ENCODE measurements around the gene GPC3.
"Not testable (repeated sequence)": the region's sequence is repeated elsewhere in the genome, so short reads cannot be mapped to it uniquely, and the experiment has no call there.

The GPC3 gene

DNA sequence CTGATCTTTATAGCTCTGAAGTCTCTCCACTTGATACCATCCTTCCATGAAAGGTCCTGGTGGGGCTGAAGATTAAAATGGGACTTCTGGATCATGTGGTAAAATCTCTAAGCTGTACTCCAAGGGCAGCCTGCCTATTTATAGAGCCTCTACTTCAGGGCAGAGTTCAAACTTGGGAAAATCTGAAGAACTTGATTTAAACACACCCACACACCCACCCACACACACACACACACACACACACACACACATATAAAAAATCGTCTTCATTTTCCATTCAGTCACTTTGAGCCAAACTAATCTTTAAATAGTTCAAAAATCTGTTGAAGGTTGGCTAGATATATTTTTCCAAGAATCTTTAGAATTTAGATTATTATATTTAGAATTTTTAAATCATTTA lies 335.2 kb downstream of the GPC3 start:
- no peak for DNase-seq (ENCODE audit: low read depth in 2 of 2)

DNA sequence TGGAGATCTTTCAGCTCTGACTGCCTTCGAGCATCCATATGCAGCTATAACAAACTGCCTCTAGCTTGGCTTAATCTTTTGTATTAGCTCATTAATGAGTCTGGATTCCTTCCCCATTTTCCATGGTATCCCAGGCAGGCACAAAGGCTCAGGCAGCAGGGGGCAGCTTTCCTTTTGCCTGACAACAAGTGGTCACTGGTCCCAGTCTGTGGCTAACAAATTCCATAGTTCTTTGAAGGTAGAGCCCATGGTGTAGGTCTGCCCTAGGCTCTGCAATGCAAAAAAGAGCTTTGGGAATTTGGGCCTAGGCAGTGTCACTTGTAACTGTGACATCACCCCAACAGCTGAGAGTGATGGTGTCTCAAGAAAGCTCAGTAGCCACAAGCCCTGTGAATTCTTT lies 335.7 kb downstream of the GPC3 start:
- DNase-seq (ENCODE audit: low read depth in 2 of 2), result no peak

DNA sequence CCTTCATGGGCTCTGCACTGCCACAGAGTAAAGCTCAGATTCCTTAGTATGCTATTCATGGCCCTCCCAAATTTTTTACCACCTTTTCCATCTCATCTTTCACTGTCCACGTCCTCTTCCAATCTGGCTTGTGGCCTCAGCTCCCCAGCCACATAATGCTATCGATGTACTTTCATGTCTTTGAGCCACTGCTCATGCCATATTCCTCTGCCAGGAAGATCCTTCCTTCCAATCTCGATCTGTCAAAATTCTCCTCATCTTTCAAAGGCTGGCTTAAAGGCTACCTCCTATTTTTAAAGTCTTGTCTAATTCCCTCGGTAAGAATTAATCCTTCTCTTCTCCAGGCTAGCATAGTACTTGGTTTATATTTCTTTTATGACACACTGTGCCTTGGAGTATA lies 336.8 kb downstream of the GPC3 start:
- no peak for DNase-seq (ENCODE audit: low read depth in 2 of 2)

DNA sequence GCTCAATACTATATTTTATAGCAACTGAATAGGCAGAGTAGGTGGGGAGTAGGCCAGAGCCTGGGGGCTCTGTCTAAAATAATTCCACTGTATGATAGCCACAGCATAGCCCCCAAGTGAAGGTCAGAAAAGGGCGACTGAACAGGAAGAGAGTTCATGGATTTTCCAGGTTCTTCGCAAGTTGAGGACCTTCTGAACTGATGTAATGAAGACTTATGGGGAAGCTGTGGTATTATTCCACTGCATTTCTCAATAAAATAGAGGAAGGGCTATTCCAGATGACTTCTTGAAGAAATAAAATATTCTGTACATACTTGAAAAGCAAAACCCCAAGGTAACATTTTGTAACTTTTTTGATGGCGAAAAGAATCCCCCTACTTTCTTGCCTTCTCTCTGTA lies 338.7 kb downstream of the GPC3 start:
- DNase-seq (ENCODE audit: low read depth in 2 of 2), result no peak

DNA sequence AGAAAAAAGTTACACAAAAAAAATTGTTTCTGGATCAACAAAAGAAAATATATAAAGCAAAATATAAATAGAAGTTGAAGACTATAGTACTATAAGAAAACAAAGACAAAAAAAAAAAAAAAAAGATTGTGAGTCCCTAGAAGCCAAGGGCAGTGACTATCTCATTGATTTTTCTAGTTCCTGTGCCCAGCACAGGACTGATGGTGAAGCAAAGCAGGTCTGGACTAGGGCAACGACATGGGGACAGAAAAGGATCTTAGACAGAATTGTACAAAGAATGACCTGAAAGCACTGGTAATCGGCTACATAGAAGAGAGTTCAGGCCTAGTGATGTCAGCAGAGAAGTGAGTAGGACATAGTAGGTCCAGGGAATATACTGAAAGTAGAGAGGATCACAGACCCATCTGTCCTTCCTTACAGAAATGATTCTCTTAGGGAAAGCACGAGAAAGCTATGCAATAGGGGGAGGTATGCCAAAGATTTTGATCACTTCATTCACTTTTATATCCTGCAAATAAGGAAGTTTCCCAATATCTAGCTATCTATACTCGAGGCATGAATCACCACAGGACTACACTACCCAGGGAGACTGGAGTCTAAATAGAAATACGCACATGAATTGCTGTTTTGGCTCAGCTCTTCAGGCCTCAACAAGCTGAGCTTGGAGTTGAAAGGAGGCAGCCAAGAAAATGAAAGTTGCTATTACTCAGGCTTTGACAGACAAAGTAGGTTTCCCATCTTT lies 339.2 kb downstream of the GPC3 start:
- DNase-seq (ENCODE audit: low read depth in 2 of 2), result peak; percentile 65 to 67

DNA sequence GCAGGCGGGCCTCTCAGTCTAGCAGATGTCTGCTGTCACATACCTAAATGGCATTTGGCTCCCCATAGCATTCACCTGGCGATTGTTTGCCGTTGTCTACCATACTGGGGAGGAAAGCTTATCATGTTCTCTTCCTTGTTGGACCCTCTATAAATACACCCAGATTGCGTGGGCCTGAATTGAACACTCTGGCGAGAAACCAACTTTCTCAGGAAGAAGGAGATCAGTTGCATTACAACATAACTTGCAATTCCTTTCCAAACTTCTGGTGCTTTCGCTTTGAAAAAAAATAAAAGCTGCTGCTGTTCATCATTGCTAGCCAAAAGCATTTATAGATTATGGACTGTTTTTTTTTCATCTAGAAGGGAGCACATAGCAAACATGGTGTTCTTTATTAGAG lies 340.1 kb downstream of the GPC3 start:
- DNase-seq (ENCODE audit: low read depth in 2 of 2), result peak; percentile 35 to 38

DNA sequence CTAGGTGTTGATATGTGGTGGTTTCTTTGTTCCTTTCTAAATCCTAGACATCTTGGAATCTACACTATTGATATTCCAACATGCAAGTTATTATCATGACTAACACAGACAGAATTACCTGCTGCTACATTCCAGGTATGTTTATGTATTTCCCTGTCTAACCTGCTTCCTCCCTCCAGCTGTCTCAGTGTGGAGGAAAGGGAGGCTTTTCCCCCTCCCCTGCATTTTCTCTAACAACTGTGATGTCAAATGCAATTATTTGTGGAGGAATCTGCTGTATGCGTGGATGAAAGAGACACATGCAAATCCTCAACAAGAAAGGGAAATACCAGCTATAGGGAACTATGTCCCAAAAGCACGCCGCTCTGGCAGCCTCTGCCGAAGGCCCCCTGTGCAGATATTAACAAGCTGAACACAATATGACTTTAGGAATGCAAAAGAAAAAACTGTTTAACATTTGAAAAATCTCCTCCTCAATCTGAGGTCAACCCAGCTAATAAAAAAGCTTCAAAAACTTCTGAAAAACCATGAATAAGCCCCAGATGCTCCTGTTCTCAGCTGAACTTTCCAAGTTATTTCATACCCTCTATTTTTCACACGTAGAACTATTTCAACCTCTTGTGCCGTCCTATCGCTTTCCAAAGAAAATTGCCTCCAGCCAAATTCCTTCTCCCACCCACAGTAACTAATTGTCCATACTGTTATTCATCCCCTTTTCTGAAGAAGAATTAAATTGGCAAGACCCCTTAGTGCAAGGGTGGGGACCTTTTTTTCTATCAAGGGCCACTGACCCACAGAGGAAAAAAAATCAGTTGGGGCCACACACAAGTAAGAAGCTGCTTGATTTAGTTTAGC lies 345.0 kb downstream of the GPC3 start:
- peak; percentile 63 for DNase-seq (ENCODE audit: low read depth in 2 of 2)

DNA sequence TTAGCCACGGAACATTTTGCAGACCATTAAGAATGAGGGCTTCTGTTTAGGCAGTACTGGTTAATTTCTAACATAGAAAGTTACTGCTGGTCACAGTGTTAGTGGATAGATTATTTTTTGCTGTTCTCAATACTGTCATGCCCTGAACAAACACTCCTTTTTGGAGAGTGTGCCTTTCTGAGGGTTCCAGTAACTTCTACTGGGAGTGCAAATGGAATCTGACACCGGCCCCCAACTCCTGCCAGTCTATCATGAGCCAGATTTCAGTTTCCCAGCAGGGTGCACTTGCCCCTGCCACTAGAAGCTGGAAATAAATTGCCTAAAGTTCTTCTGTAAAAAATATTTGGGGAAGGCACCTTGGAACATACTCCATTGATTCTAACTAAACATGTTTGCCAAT lies 345.7 kb downstream of the GPC3 start:
- DNase-seq (ENCODE audit: low read depth in 2 of 2), result no peak

DNA sequence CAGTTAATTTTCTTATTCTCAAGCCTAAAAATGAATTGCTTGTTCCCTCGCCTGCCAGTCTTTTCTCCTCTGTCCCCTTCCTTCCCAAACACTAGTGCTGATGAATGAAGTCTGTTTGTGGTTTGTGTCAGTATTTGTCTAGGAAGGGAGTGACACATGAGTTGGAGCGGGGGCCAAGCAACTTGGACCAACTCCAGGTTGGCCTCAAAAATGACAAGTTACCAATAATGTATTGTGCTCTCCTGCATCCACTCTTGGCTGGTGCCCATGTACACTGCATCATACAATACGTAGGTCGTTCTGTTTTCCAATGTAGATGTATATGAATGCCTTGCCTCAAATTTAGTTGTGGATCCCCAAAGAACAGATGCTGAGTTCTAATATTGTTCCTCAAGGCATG lies 347.1 kb downstream of the GPC3 start:
- peak in 1 of 2 experiments; percentile 12 for DNase-seq (ENCODE audit: low read depth in 2 of 2)

DNA sequence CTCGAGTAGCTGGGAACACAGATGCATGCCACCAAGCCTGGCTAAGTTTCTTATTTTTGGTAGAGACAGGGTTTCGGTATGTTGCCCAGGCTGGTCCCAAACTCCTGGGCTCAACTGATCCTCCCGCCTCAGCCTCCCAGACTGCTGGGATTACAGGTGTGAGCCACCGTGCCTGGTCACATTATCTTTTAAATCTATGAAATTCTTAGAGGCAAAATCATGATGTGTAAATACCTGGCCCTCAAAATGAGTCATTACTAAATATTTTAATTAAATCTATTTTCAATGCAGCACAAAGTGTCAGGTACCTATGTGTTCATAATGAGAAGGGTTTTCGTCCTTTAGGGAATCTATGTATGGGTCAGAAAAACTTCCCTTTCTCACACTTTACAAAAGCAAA lies 347.6 kb downstream of the GPC3 start:
- DNase-seq (ENCODE audit: low read depth in 2 of 2), result no peak

DNA sequence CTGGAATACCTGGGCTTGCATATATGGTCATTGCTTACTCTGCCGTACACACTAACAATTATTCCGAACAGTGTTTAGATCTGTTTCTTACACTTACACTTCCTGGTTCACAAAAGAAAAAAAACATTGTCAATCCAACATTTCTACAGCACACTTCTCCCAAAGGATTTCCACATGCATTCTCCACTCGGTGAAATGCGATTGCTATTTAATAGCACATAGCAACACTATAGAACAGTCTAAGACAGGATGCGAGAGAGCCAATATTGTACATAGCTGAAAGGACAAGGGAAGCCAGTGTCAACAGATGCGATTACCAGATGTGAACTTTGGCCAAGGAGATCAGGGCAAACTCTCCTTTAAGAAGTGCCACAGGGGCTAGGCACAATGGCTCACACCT lies 349.4 kb downstream of the GPC3 start:
- no peak for DNase-seq (ENCODE audit: low read depth in 2 of 2)

DNA sequence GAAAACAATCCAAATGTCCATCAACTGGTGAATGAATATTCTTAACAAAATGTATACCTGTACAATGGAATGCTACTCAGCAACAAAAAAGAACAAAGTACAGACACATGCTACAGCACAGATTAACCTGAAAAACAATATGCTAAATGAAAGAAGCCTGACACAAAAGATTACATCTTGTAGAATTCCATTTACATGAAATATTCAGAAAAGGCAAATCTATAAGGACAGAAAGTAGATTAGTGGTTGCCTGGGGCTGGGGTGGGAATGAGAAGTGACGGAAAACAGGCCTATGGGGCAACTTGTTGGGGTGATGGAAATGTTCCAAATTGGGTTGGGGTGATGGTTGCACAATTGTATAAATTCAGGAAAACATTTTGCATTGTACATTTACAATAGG lies 351.0 kb downstream of the GPC3 start:
- no peak for DNase-seq (ENCODE audit: low read depth in 2 of 2)

DNA sequence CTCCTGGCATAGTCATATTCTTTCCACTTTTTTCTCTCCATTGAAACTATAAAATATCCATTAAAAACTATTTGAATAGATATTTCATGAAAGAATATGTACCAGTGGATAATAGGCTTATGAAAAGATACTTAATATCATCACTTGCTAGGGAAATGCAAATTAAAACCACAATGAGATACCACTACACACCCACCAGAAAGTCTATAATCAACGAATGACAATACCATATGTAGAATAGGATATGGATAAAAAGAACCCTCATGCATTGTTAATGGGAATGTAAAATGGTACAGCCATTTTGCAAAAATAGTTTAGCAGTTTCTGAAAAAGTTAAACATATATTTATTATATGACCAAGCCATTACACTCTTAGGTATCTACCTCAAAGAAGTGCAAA lies 351.4 kb downstream of the GPC3 start:
- no peak for DNase-seq (ENCODE audit: low read depth in 2 of 2)

DNA sequence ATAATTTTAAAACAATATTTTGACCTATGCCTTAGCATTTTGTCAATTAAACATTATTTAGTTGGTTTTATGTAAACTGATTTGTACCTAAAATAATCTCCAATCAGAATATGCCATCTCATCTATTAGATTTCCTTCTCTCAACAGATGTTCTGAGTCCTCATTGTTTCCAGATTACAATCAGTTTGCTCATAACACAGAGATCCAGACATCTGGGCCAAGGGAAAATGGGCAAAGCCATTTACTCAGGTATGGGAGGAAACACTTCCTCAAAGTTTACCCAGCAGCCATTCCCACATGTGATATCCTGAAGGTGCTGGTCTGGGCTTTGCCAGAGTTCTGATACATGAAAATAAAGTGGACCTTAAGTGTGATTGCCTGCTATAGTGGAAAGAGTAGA lies 352.2 kb downstream of the GPC3 start:
- DNase-seq (ENCODE audit: low read depth in 2 of 2), result no peak

DNA sequence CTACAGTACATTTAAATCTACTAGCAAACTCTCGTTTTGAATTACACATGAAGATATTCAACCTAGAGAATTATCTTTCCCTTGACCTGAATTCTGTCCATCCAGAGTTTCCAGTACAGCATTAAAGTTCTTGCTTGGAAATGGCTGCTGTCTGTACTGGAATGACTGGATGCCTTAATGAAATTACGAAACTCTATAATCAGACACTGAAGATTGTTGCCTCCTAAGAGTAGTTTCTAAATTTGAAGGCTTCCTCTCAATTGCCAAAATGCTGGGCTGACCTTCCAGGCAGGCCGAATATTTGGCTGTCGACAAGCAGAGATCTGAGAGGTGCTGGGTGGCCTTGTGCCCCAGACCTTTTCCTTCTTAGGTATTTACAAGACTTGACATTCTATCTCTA lies 355.0 kb downstream of the GPC3 start:
- no peak for DNase-seq (ENCODE audit: low read depth in 2 of 2)

DNA sequence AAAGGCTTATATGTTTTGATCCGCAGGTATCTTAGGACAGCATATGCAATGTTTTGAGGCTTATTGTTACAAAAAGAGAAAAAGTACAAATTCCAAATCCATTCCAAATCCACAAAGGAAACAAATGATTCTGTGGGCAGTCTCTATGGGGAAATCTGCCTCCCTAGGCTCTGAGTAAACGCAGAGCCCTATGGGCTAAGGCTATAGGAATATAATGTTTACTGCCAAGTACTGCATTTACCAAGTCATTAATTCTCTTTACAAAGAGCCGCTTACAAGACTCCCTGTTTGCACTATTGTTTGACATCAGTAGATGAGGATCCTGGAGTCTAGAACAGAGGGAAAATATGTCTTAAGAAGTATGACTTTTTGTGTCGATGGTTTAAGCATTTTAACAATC lies 357.7 kb downstream of the GPC3 start:
- DNase-seq (ENCODE audit: low read depth in 2 of 2), result no peak

DNA sequence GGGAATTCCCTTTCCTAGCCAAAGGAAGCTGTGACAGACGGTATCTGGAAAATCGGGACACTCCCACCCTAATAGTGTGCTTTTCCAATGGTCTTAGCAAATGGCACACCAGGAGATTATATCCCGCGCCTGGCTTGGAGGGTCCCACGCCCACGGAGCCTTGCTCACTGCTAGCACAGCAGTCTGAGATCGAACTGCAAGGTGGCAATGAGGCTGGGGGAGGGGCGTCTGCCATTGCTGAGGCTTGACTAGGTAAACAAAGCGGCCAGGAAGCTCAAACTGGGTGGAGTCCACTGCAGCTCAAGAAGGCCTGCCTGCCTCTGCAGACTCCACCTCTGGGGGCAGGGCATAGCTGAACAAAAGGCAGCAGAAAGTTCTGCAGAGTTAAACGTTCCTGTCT lies 364.0 kb downstream of the GPC3 start:
- not testable (repeated sequence) for DNase-seq (ENCODE audit: low read depth in 2 of 2)

DNA sequence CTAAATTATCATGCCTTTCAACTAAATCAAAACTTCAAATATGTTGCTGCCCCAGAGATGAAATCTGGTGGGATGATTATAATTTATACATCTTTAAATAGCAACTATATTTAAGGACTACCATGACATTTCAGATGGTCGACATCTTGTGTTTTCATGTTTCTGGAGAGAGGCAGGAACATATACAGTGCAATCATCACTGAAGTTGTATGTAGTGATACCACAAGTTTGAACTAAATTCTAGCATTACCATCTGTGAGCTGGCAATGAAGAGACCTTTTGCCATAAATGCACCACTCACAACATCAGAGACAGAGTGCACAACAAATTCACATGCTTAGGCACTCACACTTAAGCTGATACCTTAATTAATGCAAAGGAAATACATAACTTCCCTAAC lies 373.7 kb downstream of the GPC3 start:
- DNase-seq (ENCODE audit: low read depth in 2 of 2), result no peak

DNA sequence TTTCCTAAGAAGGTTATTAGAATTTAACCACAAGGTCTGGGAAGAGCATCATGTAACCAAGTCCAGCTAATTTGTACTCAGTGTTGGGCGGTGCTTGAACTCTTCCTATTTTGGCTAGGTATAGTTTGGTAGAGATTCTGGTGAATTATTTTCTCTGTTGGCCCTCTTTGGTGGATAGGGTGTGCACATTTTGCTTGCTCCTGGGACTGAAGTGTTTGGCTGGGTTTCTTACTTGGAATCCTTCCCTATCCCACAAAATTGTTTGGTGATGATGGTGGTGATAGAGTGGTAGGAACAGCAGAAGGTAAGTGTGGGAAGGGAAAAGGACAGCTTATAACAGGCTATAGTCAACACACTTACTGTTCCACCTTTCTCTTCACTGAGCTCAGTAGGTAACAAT lies 375.3 kb downstream of the GPC3 start:
- DNase-seq (ENCODE audit: low read depth in 2 of 2), result no peak

DNA sequence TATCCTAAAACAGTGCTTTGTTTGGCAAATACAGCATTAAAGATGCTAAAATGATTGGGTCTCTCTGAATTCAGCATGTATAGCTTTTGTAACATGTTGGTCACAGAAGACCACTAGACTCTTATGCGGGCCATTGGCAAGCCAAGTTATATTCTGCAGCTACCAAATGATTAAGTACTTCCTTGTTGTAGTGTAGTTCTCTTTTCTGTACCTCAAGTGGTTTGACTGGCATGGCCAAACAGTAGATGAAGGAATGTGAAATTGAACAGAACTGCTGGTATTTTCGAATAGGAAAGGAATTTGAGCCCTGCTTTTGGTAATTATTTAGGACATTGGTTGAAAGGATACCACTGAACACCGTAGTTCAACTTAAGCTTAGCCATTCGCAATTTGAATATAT lies 376.2 kb downstream of the GPC3 start:
- no peak for DNase-seq (ENCODE audit: low read depth in 2 of 2)

DNA sequence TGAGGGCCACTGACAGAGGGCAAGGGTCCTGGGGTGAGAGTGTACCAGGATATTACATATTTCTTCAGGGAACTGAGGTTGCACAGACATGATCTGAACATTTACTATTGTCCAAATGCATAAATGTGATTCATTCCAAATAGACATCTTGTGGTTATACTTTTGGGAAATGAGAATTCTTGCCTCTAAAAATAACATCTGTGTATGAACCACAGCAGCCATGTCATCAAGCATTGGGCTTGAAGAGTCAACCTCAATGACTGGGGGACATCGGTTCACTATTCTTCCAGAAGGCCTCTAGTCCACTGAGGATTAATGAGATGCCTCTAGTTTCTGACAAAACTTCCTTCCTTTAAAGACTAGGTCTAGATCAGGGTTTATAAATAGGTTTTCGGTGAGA lies 377.0 kb downstream of the GPC3 start:
- peak; percentile 63 to 69 for DNase-seq (ENCODE audit: low read depth in 2 of 2)

DNA sequence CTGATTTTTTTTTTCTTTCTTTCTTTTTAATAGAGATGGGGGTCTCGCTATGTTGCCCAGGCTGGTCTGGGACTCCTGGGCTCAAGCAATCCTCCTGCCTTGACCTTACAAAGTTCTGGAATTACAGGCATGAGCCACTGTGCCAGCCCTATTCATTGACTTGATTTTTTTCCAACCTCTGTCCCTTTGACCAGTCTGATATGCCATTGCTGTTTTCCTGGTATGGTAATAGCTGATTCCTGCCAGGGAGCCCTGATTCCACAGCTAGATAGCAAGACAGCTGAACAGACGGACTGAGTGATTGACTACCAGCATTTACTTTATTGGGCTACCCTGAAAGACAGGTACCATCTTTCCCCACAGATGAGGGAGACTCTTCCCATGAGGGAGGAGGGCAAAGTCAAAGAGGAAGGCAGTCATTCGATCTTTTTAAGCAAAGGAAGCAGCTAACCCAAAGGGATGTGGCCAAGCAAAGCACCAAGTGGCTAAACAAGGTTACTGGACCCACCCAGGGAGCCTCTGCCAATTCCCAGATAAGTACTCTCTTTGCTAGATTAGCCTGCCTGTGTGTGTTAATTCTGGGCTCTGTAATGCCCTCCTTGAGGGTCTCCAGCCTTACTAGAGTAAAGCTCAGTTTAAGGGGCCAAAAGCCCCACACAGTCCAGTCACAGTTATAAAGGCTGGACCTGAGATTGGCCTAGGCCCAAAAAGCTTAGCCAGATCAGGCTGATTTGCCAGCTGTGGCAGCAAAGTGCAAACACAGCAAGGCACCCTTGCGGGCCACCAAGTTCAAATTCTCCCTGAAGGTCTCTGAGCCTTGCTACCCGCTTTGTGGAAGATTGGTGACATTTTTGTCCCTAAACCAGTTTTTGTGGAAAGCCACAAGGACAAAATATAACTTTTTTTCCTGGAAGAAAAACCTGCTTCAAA lies 377.7 kb downstream of the GPC3 start:
- no peak for DNase-seq (ENCODE audit: low read depth in 2 of 2)

Data from fibroblast of skin of left quadriceps (primary cell).